GM04503 (cell line): Measurements from ENCODE around the gene TLE3.
"Not testable (repeated sequence)": the region's sequence is repeated elsewhere in the genome, so short reads cannot be mapped to it uniquely, and the experiment has no call there.

Experiments
- DNase-seq: peaks from one replicate; pipeline ENCODE4 v3.0.0-alpha.2; 2012; ENCODE audit warnings: low read depth

The TLE3 gene

GRCh38 chr15:70097321-70098152 lies at the start of gene TLE3:
Gene TLE3 (minus strand): TSS chr15:70097917. CDS start chr15:70096798, 1,119 bp downstream.
- peak; percentile 85 for DNase-seq

GRCh38 chr15:70147178-70147760 lies 49.6 kb upstream of the TLE3 start:
- DNase-seq = no peak

GRCh38 chr15:70146771-70147170 lies 49.1 kb upstream of the TLE3 start:
- no peak for DNase-seq

- no peak for DNase-seq
Observed at GRCh38 chr15:70146162-70146561, 48.4 kb upstream of the TLE3 start.

DNA sequence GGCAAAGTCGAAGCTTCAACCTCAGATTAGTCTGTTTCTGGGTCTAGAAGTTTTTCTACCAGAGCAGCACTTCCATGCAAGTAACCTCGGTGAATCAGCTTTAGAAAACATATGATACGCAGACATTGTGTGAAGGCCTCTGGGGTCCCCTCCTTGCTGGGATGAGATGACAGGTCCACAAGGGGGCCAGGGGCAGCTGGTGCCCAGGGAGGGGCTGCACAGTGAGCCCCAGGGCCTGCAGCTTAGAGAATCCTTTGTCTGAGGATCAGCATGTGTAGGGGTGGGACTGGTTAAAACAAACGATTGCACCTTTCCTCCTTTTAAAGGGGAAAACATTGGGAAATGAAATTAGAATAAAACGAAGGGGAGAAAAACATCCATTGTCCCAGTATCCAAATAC lies 47.5 kb upstream of the TLE3 start:
- no peak for DNase-seq

GRCh38 chr15:70142322-70143191 lies 44.8 kb upstream of the TLE3 start:
- DNase-seq = no peak

- no peak for DNase-seq
Observed at GRCh38 chr15:70142072-70142321, 44.3 kb upstream of the TLE3 start.

- DNase-seq = no peak
Observed at GRCh38 chr15:70141376-70142071, 43.8 kb upstream of the TLE3 start.

- DNase-seq = no peak
Observed at GRCh38 chr15:70140543-70141375, 43.0 kb upstream of the TLE3 start.

DNA sequence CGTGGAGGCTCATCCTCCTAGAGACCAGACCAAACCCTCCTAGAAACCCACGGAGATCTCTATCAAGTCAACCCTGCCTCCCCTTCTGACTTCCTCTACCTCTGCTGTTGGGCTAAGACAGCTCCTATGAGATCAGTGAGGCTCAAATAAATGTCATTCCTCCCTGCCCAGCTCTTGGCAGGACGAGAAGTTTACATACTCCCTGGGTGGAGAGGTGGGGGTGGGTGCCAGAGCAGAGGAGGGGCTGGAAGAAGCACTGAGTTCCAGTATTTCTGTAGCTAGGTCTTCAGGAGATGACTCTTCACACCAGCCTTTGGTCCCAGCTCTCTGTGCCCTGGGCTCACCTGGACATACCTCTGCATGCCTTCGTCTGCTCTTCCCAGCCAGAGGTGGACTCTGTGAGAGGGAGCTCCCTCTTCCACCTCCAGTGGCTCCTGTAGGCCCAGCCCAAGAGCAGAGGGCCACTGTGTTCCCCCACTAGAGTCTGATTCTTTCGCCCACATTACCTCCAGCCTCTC lies 42.4 kb upstream of the TLE3 start:
- DNase-seq = no peak

DNA sequence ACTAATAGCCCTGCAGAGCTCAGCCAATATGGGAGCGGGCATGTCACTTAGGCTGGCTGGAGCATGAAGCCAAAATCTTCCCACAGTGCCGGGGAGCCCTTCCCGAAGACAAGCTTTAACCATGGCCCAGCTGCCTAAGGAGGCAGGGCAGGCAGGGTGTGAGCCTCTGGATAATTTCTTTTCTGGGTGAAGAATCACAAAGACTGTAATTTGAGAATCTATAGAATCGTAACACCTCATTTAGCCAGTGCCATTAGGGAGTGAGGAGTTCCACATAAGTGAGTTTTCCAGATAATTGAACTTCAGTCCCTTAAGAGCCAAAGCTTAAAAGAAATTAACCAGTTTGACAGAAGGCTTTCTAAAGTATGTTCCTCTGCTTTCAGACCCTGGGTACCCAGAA lies 40.2 kb upstream of the TLE3 start:
- DNase-seq = no peak

DNA sequence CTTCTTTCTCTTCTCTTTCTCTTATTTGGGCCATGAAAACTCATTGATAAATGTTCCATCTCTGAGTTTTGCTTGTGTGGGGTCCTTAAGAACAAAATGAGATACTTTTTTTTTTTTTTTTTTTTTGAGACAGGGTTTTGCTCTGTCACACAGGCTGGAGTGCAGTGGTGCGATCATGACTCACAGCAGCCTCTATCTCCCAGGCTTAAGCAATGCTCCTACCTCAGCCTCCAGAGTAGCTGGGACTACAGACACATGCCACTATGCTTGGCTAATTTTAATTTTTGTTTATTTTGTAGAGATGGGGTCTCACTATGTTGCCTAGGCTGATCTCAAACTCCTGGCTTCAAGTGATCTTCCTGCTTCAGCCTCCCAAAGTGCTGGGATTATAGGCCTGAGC lies 39.3 kb upstream of the TLE3 start:
- DNase-seq = not testable (repeated sequence)

GRCh38 chr15:70133781-70134421 lies 36.2 kb upstream of the TLE3 start:
- DNase-seq = no peak

GRCh38 chr15:70133296-70133695 lies 35.6 kb upstream of the TLE3 start:
- no peak for DNase-seq

DNA sequence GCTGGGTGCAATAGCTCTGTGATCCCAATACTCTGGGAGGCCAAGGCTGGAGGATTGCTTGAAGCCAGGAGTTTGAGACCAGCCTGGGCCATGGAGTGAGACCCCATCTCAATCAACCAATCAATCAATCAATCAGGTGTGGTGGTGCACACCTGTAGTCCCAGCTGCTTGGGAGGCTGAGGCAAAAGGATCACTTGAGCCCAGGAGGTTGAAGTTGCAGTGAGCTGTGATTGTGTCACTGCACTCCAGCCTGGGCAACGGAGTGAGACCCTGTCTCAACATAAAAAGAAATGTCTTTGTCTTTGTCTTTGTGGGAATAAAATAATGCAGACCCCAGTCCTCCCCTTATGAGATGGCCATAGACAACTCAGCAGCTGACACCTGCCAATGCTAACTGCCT lies 34.9 kb upstream of the TLE3 start:
- no peak for DNase-seq

DNA sequence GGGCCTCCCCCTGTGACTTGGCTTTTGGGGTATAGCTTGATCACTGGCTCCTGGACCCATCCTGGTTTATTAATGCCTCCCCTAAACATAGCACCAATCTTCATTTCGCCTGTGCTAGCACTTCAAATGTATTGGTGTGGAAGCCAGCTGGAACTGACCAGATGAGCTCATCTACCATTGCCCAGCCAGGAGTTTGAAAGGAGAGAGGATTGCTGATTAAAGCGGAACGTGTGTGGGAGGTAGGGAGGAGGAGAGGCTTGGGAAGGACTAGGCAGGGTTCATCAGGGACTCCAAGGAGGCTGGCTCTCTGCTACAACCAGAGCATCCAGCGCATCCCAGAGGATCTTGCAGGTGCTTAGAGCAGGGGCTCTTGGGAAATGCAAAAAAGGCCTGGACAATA lies 34.4 kb upstream of the TLE3 start:
- DNase-seq = no peak

GRCh38 chr15:70128414-70129140 lies 30.9 kb upstream of the TLE3 start:
- DNase-seq = no peak

- no peak for DNase-seq
Observed at GRCh38 chr15:70127770-70128413, 30.2 kb upstream of the TLE3 start.

DNA sequence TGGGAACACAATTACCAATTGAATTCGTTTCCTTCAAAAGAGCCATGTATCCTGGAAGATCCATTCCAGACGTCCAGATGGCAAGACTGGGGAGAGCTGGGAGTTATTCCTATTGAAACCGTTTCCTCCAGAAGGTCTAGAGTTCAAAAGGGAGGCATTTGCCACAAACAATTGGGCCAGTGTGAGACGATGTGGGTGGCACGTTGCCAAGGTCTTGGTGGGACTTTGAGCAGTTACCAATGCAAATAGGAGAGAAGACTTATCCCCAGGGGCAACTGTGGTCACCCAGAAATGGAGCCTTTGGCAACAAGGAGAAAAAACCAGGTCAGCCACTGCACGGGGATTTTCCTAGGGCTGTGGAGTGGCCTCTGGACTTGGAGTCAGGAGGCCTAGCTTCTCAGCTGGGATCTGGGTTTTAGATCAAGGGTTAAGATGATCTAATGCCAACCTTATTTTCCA lies 29.6 kb upstream of the TLE3 start:
- no peak for DNase-seq

DNA sequence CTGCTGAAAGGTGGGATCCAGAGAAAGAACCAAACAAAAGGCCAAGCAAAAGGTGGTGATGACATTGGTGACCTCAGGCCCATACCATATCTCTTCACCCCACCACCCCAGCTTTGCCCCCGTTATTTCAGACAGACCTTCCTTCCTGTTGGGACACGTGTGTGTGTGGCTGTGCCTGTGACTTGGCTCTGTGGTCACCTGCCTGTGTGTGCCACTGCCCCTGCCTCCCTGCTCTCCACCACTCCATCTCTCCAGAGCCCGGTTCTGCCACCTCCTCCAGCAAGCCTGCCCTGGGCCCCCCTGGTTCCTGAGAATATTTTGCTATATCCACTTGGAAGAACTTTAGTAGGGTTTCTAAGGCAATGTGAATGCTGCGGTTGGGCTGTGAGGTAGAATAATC lies 28.6 kb upstream of the TLE3 start:
- DNase-seq = no peak
